H1 (cell line): ENCODE data around the gene MIEF2. TPM values are rescaled to one million over a fixed set of nuclear protein-coding genes. Genes with fewer than 3 reads are reported as not detected.

Source experiments
- CTCF ChIA-PET: fragments of 300-600 bp; sonication (Branson Sonifier 250); formaldehyde crosslinking; loops from one replicate; lab custom pipeline; 2021; ENCODE audit not compliant: partially characterized antibody; lab: Charles Lee
- POLR2A ChIA-PET: fragments of 300-600 bp; sonication (Branson Sonifier 250); formaldehyde crosslinking; loops from one replicate; lab custom pipeline; 2021; ENCODE audit warnings: inconsistent platforms; ENCODE audit not compliant: partially characterized antibody; lab: Charles Lee
- DNase-seq, 2 experiments: peaks; one replicate each; pipeline versions ENCODE4 v3.0.0 to v3.0.0-alpha.2; 2010 to 2022; ENCODE audit warnings: low spot score in 2 of 2, low read depth in 1 of 2, mixed read lengths in 1 of 2
- FAIRE-seq: peaks from 2 replicates; lab custom pipeline; 2011; peaks lifted over from hg19 to GRCh38; lab: Jason Lieb, UNC
- H2AFZ ChIP-seq: 2 replicates; pipeline ENCODE4 v1.8.1; 2012; ENCODE audit warnings: low read length, inconsistent platforms
- H2AK5ac ChIP-seq: 2 replicates; pipeline ENCODE4 v1.6.1; 2013; ENCODE audit warnings: low read depth, low read length
- H2BK120ac ChIP-seq: replicated peaks from 2 replicates; pipeline ENCODE3; 2013; ENCODE audit warnings: low read depth, low read length, inconsistent platforms
- H2BK12ac ChIP-seq: 2 replicates; pipeline ENCODE4 v1.6.1; 2013; ENCODE audit warnings: low read depth, low read length
- H2BK15ac ChIP-seq: 2 replicates; pipeline ENCODE4 v1.6.1; 2013; ENCODE audit warnings: low read length
- H2BK20ac ChIP-seq: 2 replicates; pipeline ENCODE4 v1.6.1; 2013; ENCODE audit warnings: low read length
- H2BK5ac ChIP-seq: 2 replicates; pipeline ENCODE4 v1.6.1; 2013; ENCODE audit warnings: low read depth, low read length
- H3K14ac ChIP-seq: 2 replicates; pipeline ENCODE4 v1.6.1; 2013; ENCODE audit warnings: inconsistent platforms; ENCODE audit not compliant: insufficient read length
- H3K18ac ChIP-seq: 2 replicates; pipeline ENCODE4 v1.6.1; 2013; ENCODE audit warnings: low read length; ENCODE audit errors: extremely low read depth
- H3K23ac ChIP-seq: 2 replicates; pipeline ENCODE4 v1.6.1; 2013; ENCODE audit warnings: inconsistent platforms; ENCODE audit not compliant: insufficient read length
- H3K23me2 ChIP-seq: 2 replicates; pipeline ENCODE4 v1.6.1; 2013; ENCODE audit warnings: low read depth, low read length
- H3K27ac ChIP-seq: 2 replicates; pipeline ENCODE4 v1.6.1; 2011; ENCODE audit warnings: low read depth, low read length, inconsistent platforms
- H3K27me3 ChIP-seq, 4 experiments: replicated peaks in 1 of 4; 1 replicate in 1 of 4; 2 replicates in 3 of 4; pipeline versions ENCODE4 v1.6.1 to v1.8.1; 2011 to 2013; ENCODE audit warnings: low read length in 3 of 4, mild to moderate bottlenecking in 3 of 4, inconsistent platforms in 2 of 4, mixed read lengths in 2 of 4, moderate library complexity in 1 of 4; ENCODE audit not compliant: control insufficient read depth in 3 of 4, insufficient read depth in 3 of 4; ENCODE audit errors: extremely low read depth in 1 of 4
- H3K36me3 ChIP-seq, 4 experiments: 2 replicates each; pipeline versions ENCODE4 v1.6.1 to v1.8.1; 2011 to 2013; ENCODE audit warnings: mild to moderate bottlenecking in 4 of 4, low read length in 3 of 4, moderate library complexity in 2 of 4, control low read depth in 1 of 4, inconsistent platforms in 1 of 4; ENCODE audit not compliant: insufficient read depth in 4 of 4, control insufficient read depth in 2 of 4
- H3K4ac ChIP-seq: replicated peaks from 2 replicates; pipeline ENCODE3; 2013; ENCODE audit warnings: low read length, low read depth, mixed read lengths, inconsistent platforms; ENCODE audit not compliant: insufficient read length
- H3K4me1 ChIP-seq, 4 experiments: replicated peaks in 1 of 4; 1 replicate in 1 of 4; 2 replicates in 3 of 4; pipeline versions ENCODE4 v1.6.1 to v1.8.1; 2011 to 2013; ENCODE audit warnings: low read length in 3 of 4, inconsistent platforms in 2 of 4, mixed read lengths in 1 of 4; ENCODE audit not compliant: insufficient read depth in 4 of 4, control insufficient read depth in 3 of 4
- H3K4me2 ChIP-seq, 2 experiments: 2 replicates each; pipeline versions ENCODE4 v1.6.1 to v1.8.1; 2011 to 2013; ENCODE audit warnings: low read depth in 2 of 2, low read length in 2 of 2, control low read depth in 1 of 2, inconsistent platforms in 1 of 2, mild to moderate bottlenecking in 1 of 2; ENCODE audit not compliant: insufficient read depth in 1 of 2
- H3K4me3 ChIP-seq, 4 experiments: fragments of 200-600, 300-600 bp in 1 of 4; sonication (generic), shearing (Covaris generic), sonication (Bioruptor Twin) in 1 of 4; 2 replicates each; pipeline versions ENCODE4 v1.5.1 to v1.8.1; 2011 to 2016; ENCODE audit warnings: low read length in 4 of 4, low read depth in 3 of 4, control low read depth in 2 of 4, inconsistent platforms in 2 of 4, mild to moderate bottlenecking in 2 of 4, mixed read lengths in 1 of 4, moderate library complexity in 1 of 4; ENCODE audit not compliant: insufficient read depth in 2 of 4; ENCODE audit errors: extremely low read depth in 1 of 4
- H3K56ac ChIP-seq: replicated peaks from 2 replicates; pipeline ENCODE3; 2013; ENCODE audit warnings: low read depth, mild to moderate bottlenecking, mixed read lengths, low read length, inconsistent platforms; ENCODE audit not compliant: insufficient read length
- H3K79me1 ChIP-seq: 2 replicates; pipeline ENCODE4 v1.6.1; 2013; ENCODE audit warnings: low read depth, low read length, control low read depth
- H3K79me2 ChIP-seq, 2 experiments: 2 replicates each; pipeline versions ENCODE4 v1.6.1 to v1.8.1; 2012 to 2013; ENCODE audit warnings: low read length in 2 of 2, mild to moderate bottlenecking in 2 of 2, inconsistent platforms in 1 of 2; ENCODE audit not compliant: insufficient read depth in 2 of 2, control insufficient read depth in 1 of 2
- H3K9ac ChIP-seq, 4 experiments: replicated peaks in 1 of 4; 1 replicate in 1 of 4; 2 replicates in 3 of 4; pipeline versions ENCODE4 v1.6.1 to v1.8.1; 2011 to 2013; ENCODE audit warnings: low read depth in 3 of 4, low read length in 3 of 4, control low read depth in 2 of 4, mild to moderate bottlenecking in 2 of 4, moderate library complexity in 2 of 4, inconsistent platforms in 1 of 4; ENCODE audit errors: extremely low read depth in 1 of 4
- H3K9me3 ChIP-seq, 2 experiments: 2 replicates each; pipeline versions ENCODE4 v1.6.1 to v1.8.1; 2012 to 2013; ENCODE audit warnings: mild to moderate bottlenecking in 2 of 2, moderate library complexity in 2 of 2, control low read depth in 1 of 2, inconsistent platforms in 1 of 2, low read depth in 1 of 2, low read length in 1 of 2, mixed read lengths in 1 of 2; ENCODE audit not compliant: insufficient read depth in 2 of 2
- H4K20me1 ChIP-seq, 2 experiments: replicated peaks in 1 of 2; 2 replicates each; pipeline versions ENCODE3 to v1.8.1; 2011 to 2013; ENCODE audit warnings: inconsistent platforms in 2 of 2, low read length in 2 of 2, mild to moderate bottlenecking in 1 of 2; ENCODE audit not compliant: insufficient read depth in 2 of 2, control insufficient read depth in 1 of 2
- H4K5ac ChIP-seq: 2 replicates; pipeline ENCODE4 v1.6.1; 2013; ENCODE audit warnings: low read length, low read depth, mixed read lengths, inconsistent platforms; ENCODE audit not compliant: insufficient read length
- H4K8ac ChIP-seq: 2 replicates; pipeline ENCODE4 v1.8.0; 2013; ENCODE audit warnings: mild to moderate bottlenecking, moderate library complexity, low read length, inconsistent platforms; ENCODE audit not compliant: insufficient read depth; ENCODE audit errors: extremely low read depth
- H4K91ac ChIP-seq: replicated peaks from 2 replicates; pipeline ENCODE3; 2013; ENCODE audit warnings: low read length, mixed read lengths, inconsistent platforms; ENCODE audit not compliant: insufficient read length
- MAFK ChIP-seq: IDR thresholded peaks from 2 replicates; pipeline ENCODE4 v1.6.1; 2012; ENCODE audit warnings: low read depth, mild to moderate bottlenecking, improper control_type of control experiment, low read length
- POU5F1 ChIP-seq: IDR thresholded peaks from 2 replicates; pipeline ENCODE4 v1.6.1; 2011; ENCODE audit warnings: low read depth, mild to moderate bottlenecking, low read length, moderate library complexity
- SIN3A ChIP-seq, 2 experiments: IDR thresholded peaks in 1 of 2; conservative IDR thresholded peaks in 1 of 2; 2 replicates each; pipeline ENCODE4 v1.6.1; 2011 to 2012; ENCODE audit warnings: low read length in 2 of 2, improper control_type of control experiment in 1 of 2, low read depth in 1 of 2, mild to moderate bottlenecking in 1 of 2
- WGBS, 2 experiments: shearing (Covaris generic) in 1 of 2; methylation state at CpG; one replicate each; pipeline versions ENCODE4 v1.1.6 to v1.1.7; 2013 to 2015; ENCODE audit warnings: low lambda C conversion rate in 2 of 2, mixed read lengths in 2 of 2, inconsistent platforms in 1 of 2, low coverage in 1 of 2, missing lambda C conversion rate in 1 of 2; ENCODE audit not compliant: insufficient replicate concordance in 2 of 2, insufficient coverage in 1 of 2, insufficient read length in 1 of 2; ENCODE audit errors: extremely low coverage in 1 of 2, missing lambda C conversion rate in 1 of 2; 5-methylcytosine and 5-hydroxymethylcytosine counted together
- polyA plus RNA-seq, 7 experiments: library from polyadenylated mRNA; depleted of rRNA in 3 of 7; stranded (reverse) in 5 of 7; unstranded in 2 of 7; fragments of >200 nt in 5 of 7; fragments of 200-250 nt in 2 of 7; gene quantifications; 1 replicate in 5 of 7; 2 replicates in 1 of 7; 4 replicates in 1 of 7; pipeline versions ENCODE4 v1.2.1 to v1.2.3, GENCODE V29; 2011 to 2013; ENCODE audit warnings: missing spikeins in 2 of 7, mixed read lengths in 2 of 7
- total RNA-seq: library from RNA; stranded (reverse); fragmentation: NEBNext Ultra II Directional; extraction: Animal tissue kit (Norgen Biotek cat#: 25700); gene quantifications from 2 replicates; pipeline ENCODE4 v1.2.1, GENCODE V29; 2021

The MIEF2 gene
- total and polyA plus RNA-seq, 2 of the 8 experiments (the other 6 are each of a cell fraction or from before 2014, with no cell fraction given): 9.9 to 24.9 TPM

- Histone ChIP-seq H2AK5ac (no peak overlapping the region), H3K9ac (no peak overlapping the region), H3K36me3 (peaks cover 25 to 64% (median 50%) of the 10 kb centered on the region in 4 experiments; a peak in 7 of 8 replicates), H4K91ac (no peak overlapping the region), H3K23ac (no peak overlapping the region), H2BK15ac (no peak overlapping the region), H2BK5ac (no peak overlapping the region), H3K4me2 (no peak overlapping the region), H4K8ac (no peak overlapping the region), H3K4me1 (no peaks in the 10 kb centered on the region; a peak in 1 of 7 replicates), H4K5ac (no peak overlapping the region), H3K56ac (no peak overlapping the region), H3K79me1 (no peaks in the 10 kb centered on the region), H2BK12ac (no peak overlapping the region), H3K23me2 (no peaks in the 10 kb centered on the region), H3K14ac (no peak overlapping the region), H2AFZ (no peak overlapping the region), H3K4ac (no peak overlapping the region), H2BK20ac (no peak overlapping the region), H3K9me3 (no peaks in the 10 kb centered on the region), H3K79me2 (no peaks in the 10 kb centered on the region), H3K4me3 (no peak overlapping the region), H4K20me1 (peaks cover 6 to 21% of the 10 kb centered on the region in 2 experiments), H3K27me3 (peaks cover 0 to 2% (median 0%) of the 10 kb centered on the region in 4 experiments; a peak in 1 of 7 replicates), H2BK120ac (no peak overlapping the region), H3K27ac (no peak overlapping the region), H3K18ac (no peak overlapping the region)
- WGBS, 2 experiments: 91% methylated on average over 18 of the region's 18 CpGs; no CpG with 5 or more reads in 1 of the 2 experiments
- ChIA-PET POLR2A (interaction anchor here (1.1 to 13.9 kb wide), 4 partner anchors 8 to 83 kb away, joined by 3 to 171 read pairs (median 4); partner anchors contain the start of genes FLII and MIEF2), CTCF (interaction anchor here (0.9 to 2.1 kb wide), 3 partner anchors 11 to 28 kb away, joined by 4 to 6 read pairs (median 6); no protein-coding TSS in a partner anchor)
- FAIRE-seq (no peak), DNase-seq (no peak)
- TF ChIP-seq POU5F1 (no peak), MAFK (no peak), SIN3A (conservative IDR thresholded peaks at IDR 0.05 in 1 of 2, IDR thresholded peaks at IDR 0.05 in 1 of 2; ENCODE audit: low read depth in 1 of 2, low read length in 2 of 2) (no peak)
These were observed 22.2 kb upstream of the MIEF2 start for GRCh38 chr17:18238299-18238698.
